SK-N-MC (cell line): ENCODE results near the gene DOK1.

Source experiments
- EZH2 ChIP-seq: fragments of 200-600 bp; sonication (generic); IDR thresholded peaks from one replicate; pipeline ENCODE4 v1.6.1; 2017; ENCODE audit warnings: antibody characterized with exemption
- FOXP2 ChIP-seq: optimal IDR thresholded peaks from 2 replicates; pipeline ENCODE3; 2011; ENCODE audit warnings: mild to moderate bottlenecking, moderate library complexity; ENCODE audit not compliant: insufficient read depth; ENCODE audit errors: extremely low read length, control extremely low read depth
- POLR2AphosphoS5 ChIP-seq: IDR thresholded peaks from 2 replicates; pipeline ENCODE4 v1.6.1; 2012; ENCODE audit warnings: mild to moderate bottlenecking, low read depth, low read length, borderline replicate concordance

DNA sequence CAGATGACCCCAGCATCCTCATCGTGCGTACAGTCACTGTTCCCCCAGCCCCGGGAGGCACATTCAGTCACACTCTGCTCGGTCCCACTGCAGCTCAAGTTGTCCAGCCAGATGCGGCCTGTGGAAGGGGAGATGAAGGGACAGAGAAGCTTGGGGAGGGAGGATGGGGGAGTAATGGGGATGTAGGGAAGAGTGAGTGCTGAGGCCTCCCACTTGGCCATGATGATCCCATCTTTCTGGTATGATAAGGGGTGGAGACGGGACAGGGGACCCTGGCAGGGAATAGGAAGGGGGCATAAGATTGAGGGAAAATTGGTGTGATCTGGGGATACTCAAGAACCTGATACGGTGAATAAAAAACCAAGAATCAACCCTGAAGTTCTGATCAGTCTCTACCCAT, 4.3 kb upstream of the DOK1 start:
- TF ChIP-seq POLR2AphosphoS5 (no peak), EZH2 (no peak), FOXP2 (no peak)
